NCI-H748 (cell line): ENCODE results near the gene ACSL5.
"Not testable (repeated sequence)": the region's sequence is repeated elsewhere in the genome, so short reads cannot be mapped to it uniquely, and the experiment has no call there.

Experiments used
- DNase-seq: peaks from one replicate; lab custom pipeline; 2025; ENCODE audit not compliant: unreplicated experiment; lab: John Stamatoyannopoulos, UW

Gene ACSL5

DNA sequence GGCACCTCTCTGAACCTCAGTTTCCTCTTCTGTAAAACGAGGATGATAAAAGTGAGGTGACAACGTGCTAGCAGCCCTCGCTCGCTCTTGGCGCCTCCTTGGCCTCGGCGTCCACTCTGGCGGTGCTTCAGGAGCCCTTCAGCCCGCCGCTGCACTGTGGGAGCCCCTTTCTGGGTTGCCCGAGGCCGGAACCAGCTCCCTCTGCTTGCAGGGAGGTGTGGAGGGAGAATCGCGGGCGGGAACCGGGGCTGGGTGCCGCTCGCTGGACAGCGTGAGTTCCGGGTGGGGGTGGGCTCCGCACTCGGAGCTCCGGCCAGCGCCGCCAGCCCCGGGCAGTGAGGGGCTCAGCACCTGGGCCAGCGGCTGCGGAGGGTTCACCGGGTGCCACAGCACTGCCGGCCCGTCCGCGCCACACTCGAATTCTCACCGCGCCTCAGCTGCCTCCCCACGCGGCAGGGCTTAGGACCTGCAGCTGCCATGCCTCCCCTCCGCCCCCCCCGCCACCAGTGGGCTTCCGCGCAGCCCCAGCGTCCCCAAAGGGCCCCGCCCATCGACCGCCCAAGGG is 24.3 kb upstream of the ACSL5 start:
- DNase-seq = peak; percentile 21

DNA sequence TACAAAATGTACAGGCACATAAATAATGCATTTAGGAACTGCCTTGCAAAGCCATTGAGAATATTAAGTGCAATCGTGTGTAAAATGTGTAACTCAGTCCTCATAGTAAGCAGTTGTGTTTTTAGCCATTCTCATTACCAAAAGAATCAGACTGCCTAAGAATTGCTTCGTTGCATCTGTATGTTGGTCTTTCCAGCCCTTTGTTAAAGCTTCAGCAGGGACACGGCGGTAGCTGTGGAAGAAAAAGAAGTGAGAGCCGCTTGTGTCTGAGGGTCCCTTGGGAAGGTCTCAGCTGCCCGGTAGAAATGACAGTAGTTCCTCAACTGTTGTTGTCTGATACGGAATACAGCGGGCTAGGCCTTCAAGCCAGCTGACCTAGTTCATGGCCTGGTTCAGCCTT is 22.8 kb upstream of the ACSL5 start:
- DNase-seq = no peak

DNA sequence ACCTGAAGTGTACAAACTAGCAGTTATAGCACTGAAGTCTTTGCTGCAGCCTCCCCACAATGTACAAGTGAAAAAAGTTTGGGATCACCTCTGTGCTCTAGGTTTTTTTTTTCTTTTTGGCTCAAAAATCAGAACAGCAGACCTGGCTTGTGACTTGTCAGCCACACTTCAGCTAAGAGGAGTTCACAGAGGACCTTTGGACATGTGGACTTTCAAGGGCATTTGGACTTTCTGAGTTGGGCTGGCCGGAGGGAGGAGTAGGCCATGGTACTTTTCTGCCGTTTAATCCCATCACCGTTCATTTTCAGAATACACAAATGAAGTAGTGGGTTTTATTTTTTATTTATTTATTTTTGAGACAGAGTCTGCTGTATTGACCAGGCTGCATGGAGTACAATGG is 21.9 kb upstream of the ACSL5 start:
- DNase-seq = no peak

DNA sequence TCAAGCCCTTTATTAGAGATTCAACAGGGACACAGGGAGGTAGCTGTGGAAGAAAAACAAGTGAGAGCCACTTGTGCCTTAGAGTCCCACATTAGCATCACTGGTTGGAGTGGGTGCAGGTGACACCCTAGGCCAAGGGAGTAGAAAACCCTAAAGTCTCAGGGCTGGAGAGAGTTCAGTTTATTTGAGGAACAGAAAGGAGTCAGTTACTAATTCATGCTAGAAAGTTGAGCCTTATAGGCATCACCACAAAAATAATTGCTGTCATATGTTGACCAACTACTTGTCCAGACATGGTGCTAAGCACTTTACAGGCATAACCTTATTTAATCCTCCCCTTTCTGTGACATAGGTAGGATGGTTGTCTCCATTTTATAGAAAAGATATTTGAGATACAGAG is 20.9 kb upstream of the ACSL5 start:
- DNase-seq = no peak

DNA sequence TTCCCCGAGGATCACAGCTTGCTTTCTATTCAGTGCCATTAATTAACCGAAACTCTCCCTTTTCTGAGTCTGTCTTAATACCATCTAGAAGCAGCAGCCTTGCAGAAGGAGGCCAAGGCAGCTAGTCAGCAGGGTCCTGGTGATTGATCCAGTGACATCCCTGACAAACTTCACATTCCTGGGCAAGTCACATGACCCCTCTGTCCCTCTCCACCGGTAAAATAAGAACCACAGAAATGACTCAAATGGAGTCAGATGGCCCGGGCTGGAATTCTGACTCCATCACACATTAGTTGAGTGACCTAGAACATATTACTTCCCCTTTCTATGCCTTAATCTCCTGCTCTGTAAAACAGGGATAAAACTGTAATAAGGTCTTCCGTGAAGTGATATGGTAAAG is 17.2 kb upstream of the ACSL5 start:
- no peak for DNase-seq

DNA sequence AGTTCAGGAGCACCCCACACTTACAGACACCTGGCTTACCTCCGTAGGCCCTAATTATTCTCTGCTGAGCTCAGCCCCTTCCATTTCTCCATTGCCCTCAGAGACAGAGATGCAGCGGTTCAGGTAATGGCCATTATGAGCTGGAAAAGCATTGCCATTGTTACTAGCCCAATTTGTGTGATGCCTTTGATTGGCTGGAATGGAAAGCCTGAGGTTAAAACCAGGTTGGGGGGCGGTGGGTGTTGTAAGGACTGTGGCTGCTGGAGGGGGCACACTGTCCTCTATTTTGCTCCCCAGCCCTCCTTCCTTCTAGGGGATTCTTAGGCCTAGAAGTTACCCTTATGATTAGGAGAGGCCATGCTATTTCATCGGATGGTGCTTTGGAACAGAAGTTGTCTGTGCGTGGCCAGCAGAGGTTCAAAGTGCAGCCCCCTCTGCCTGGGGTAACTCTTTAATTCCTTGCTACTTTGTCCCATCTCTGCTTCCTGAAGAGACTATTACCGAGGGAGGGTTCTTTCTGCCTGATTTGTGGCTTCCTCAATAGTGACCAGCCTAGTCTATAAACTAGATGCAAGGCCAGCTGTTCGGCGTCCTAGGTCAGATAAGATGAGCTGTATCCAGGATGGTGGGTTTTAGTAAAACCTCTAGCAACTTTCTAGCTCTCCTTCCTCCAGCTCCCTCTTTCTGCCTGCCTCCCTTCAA is 14.2 kb upstream of the ACSL5 start:
- no peak for DNase-seq

- no peak for DNase-seq
Observed at GRCh38 chr10:112360308-112361270, 13.3 kb upstream of the ACSL5 start.

- DNase-seq = no peak
Observed at GRCh38 chr10:112361951-112362751, 11.8 kb upstream of the ACSL5 start.

DNA sequence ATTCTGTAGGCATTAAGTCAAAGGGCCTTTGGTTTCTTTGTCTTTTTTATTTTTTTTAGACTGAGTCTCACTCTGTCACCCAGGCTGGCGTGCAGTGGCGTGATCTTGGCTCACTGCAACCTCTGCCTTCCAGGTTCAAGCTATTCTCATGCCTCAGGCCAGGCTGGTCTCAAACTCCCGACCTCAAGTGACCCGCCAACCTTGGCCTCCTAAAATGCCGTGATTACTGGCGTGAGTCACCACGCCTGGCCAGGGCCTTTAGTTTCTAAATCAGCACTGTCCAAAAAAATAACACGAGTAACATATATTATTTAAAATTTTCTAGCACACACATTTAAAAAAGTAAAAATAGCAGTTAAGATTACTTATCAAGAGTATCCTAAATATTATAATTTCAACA is 11.1 kb upstream of the ACSL5 start:
- DNase-seq = no peak

GRCh38 chr10:112363696-112364688 is 9.9 kb upstream of the ACSL5 start:
- no peak for DNase-seq

GRCh38 chr10:112365014-112365432 is 8.9 kb upstream of the ACSL5 start:
- DNase-seq = no peak

DNA sequence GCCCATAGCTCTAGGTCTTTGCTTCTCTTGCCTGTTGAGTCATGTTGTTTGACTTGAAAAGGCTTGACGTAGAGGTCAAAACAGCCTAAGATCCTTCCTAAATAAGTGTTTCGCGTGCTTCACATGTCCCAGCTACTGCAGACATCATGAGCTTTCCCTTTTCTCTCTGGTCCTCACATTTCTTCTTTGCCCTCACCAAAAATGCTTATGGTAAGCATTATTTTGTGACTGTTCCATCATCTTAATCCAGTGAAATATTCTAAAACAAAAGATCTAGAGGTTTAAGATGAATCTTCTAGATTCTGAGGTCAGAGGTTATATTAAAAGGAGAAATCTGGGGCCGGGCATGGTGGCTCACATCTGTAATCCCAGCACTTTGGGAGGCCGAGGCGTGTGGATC is 8.5 kb upstream of the ACSL5 start:
- DNase-seq = no peak

DNA sequence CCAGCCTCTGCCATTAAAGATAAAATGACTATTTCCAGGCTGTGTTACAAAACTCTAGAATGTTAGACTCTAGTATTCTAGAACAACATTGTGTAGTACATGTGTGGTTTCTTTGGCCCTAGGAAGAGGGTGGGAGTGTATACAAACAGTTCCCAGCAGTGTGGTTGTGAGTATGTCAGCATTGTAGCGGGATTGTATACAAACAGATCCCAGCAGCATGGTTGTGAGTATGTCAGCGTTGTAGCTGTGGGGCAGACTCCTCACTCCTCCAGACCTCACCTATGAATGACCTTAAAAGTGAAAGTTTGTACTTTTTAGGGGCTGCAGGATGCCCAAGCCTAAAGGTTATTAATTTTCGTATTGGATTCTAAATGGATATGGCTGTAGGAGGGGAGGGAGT is 6.9 kb upstream of the ACSL5 start:
- no peak for DNase-seq

- DNase-seq = no peak
Observed at GRCh38 chr10:112367516-112367915, 6.4 kb upstream of the ACSL5 start.

DNA sequence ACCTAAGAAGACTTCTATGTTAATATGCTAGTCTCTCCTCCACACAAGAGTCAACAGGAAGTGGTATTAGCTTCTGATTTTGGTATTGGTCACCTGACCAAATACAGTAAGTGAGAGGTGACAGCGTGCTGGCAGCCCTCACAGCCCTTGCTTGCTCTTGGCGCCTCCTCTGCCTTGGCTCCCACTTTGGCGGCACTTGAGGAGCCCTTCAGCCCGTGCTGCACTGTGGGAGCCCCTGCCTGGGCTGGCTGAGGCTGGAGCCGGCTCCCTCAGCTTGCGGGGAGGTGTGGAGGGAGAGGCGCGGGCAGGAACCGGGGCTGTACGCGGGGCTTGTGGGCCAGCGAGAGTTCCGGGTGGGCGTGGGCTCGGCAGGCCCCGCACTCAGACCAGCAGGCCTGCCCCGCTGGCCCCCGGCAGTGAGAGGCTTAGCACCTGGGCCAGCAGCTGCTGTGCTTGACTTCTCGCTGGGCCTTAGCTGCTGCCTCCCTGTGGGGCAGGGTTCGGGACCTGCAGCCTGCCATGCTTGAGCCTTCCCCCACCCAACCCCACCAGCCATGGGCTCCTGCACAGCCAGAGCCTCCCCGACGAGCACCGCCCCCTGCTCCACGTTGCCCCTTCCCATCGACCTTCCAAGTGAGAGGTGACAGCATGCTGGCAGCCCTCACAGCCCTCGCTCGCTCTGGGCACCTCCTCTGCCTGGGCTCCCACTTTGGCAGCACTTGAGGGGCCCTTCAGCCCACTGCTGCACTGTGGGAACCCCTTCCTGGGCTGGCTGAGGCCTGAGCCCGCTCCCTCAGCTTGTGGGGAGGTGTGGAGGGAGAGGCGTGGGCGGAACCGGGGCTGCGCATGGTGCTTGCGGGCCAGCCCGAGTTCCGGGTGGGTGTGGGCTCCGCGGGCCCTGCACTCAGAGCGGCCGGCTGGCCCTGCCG is 4.2 kb upstream of the ACSL5 start:
- DNase-seq = no peak

GRCh38 chr10:112370424-112370819 is 3.5 kb upstream of the ACSL5 start:
- DNase-seq = no peak

GRCh38 chr10:112371326-112371725 is 2.6 kb upstream of the ACSL5 start:
- not testable (repeated sequence) for DNase-seq

- DNase-seq = not testable (repeated sequence)
Observed at GRCh38 chr10:112372182-112372810, 1.6 kb upstream of the ACSL5 start.
